K562 (cell line): ENCODE results near the gene PIK3R6. TPM values are rescaled to one million over a fixed set of nuclear protein-coding genes. Genes with fewer than 3 reads are reported as not detected.

Source experiments
- ATAC-seq: fragments of 200-7000 bp; cut with Tn5 transposase; 3 replicates; pipeline ENCODE4 v1.9.1; 2020; ENCODE audit warnings: moderate library complexity
- BruUV-seq: library from RNA; stranded (reverse); fragments of 400-500 nt; replicated peaks from 2 replicates; lab custom pipeline; 2021; lab: Mats Ljungman, UMichigan
- CTCF ChIA-PET: fragments of 300-600 bp; formaldehyde crosslinking; extraction: SDS; loops from one replicate; lab custom pipeline; 2021; ENCODE audit warnings: low intra/inter-chr PET ratio; lab: Yijun Ruan, JAX
- POLR2A ChIA-PET: fragments of 300-600, 350-650 bp; sonication (Branson Sonifier 250); formaldehyde crosslinking; extraction: SDS; loops from one replicate; lab custom pipeline; 2021; ENCODE audit warnings: antibody characterized with exemption, inconsistent platforms; lab: Yijun Ruan, JAX
- DNase-seq, 4 experiments: peaks; one replicate each; pipeline versions ENCODE4 v3.0.0 to v3.0.0-alpha.2; 2011 to 2018; ENCODE audit warnings: low spot score in 3 of 4, mixed read lengths in 3 of 4; ENCODE audit errors: extremely low read depth in 1 of 4
- FAIRE-seq: peaks from 2 replicates; lab custom pipeline; 2011; peaks lifted over from hg19 to GRCh38; lab: Jason Lieb, UNC
- H2AFZ ChIP-seq: 2 replicates; pipeline ENCODE4 v1.6.0; 2011; ENCODE audit warnings: low read depth, low read length, control low read depth, inconsistent platforms
- H3K27ac ChIP-seq: fragments of 200-600 bp; 3 replicates; pipeline ENCODE4 v1.8.0; 2011; ENCODE audit warnings: low read depth, mild to moderate bottlenecking, control low read depth, inconsistent platforms, low read length, moderate library complexity, mixed read lengths; ENCODE audit errors: extremely low read depth
- H3K27me3 ChIP-seq, 2 experiments: fragments of 300-600 bp in 1 of 2; 2 replicates in 1 of 2; 3 replicates in 1 of 2; pipeline versions ENCODE4 v1.6.0 to v1.8.0; 2011; ENCODE audit warnings: inconsistent platforms in 2 of 2, low read length in 2 of 2, mild to moderate bottlenecking in 1 of 2, mixed read lengths in 1 of 2, moderate library complexity in 1 of 2; ENCODE audit not compliant: control insufficient read depth in 2 of 2, insufficient read depth in 2 of 2
- H3K36me3 ChIP-seq: fragments of 300-600 bp; 3 replicates; pipeline ENCODE4 v1.8.0; 2011; ENCODE audit warnings: mild to moderate bottlenecking, low read length, inconsistent platforms; ENCODE audit not compliant: control insufficient read depth, insufficient read depth
- H3K4me1 ChIP-seq, 2 experiments: fragments of 200-600 bp in 1 of 2; replicated peaks in 1 of 2; 2 replicates in 1 of 2; 3 replicates in 1 of 2; pipeline versions ENCODE4 v1.5.1 to v1.8.0; 2011; ENCODE audit warnings: inconsistent platforms in 2 of 2, low read length in 2 of 2, mild to moderate bottlenecking in 1 of 2, mixed read lengths in 1 of 2, moderate library complexity in 1 of 2; ENCODE audit not compliant: control insufficient read depth in 2 of 2, insufficient read depth in 2 of 2
- H3K4me2 ChIP-seq: 2 replicates; pipeline ENCODE4 v1.6.1; 2011; ENCODE audit warnings: low read length, control low read depth, inconsistent platforms, mixed read lengths; ENCODE audit not compliant: insufficient read depth
- H3K4me3 ChIP-seq: fragments of 200-600 bp; sonication (generic), shearing (Covaris generic); 2 replicates; pipeline ENCODE4 v1.5.1; 2016; ENCODE audit warnings: control low read depth, inconsistent platforms
- H3K79me2 ChIP-seq: fragments of 200-600 bp; 3 replicates; pipeline ENCODE4 v1.8.0; 2011; ENCODE audit warnings: low read length, inconsistent platforms; ENCODE audit not compliant: control insufficient read depth, insufficient read depth
- H3K9ac ChIP-seq, 2 experiments: 2 replicates each; pipeline versions ENCODE4 v1.6.0 to v1.6.1; 2011; ENCODE audit warnings: low read depth in 2 of 2, low read length in 2 of 2, control low read depth in 1 of 2, inconsistent platforms in 1 of 2, mild to moderate bottlenecking in 1 of 2, mixed read lengths in 1 of 2; ENCODE audit not compliant: insufficient read depth in 1 of 2
- H3K9me1 ChIP-seq: one replicate; pipeline ENCODE4 v1.6.0; 2011; ENCODE audit warnings: inconsistent platforms, mild to moderate bottlenecking, low read length, moderate library complexity; ENCODE audit not compliant: control insufficient read depth, insufficient read depth
- H3K9me3 ChIP-seq: replicated peaks from 2 replicates; pipeline ENCODE4 v1.5.1; 2011; ENCODE audit warnings: low read depth, low read length, inconsistent platforms; ENCODE audit not compliant: control insufficient read depth, insufficient read depth
- H4K20me1 ChIP-seq: replicated peaks from 2 replicates; pipeline ENCODE4 v1.6.1; 2011; ENCODE audit warnings: low read length, inconsistent platforms, mixed read lengths; ENCODE audit not compliant: control insufficient read depth, insufficient read depth
- CBFA2T2 ChIP-seq: fragments of 450-650 bp; conservative IDR thresholded peaks from 2 replicates; pipeline ENCODE4 v1.6.1; 2017; ENCODE audit warnings: mild to moderate bottlenecking
- CBX5 ChIP-seq: IDR thresholded peaks from 2 replicates; pipeline ENCODE4 v1.6.1; 2014; ENCODE audit warnings: low read depth, borderline replicate concordance
- ELF1 ChIP-seq: fragments of 200-800 bp; sonication (Bioruptor generic); IDR thresholded peaks from 2 replicates; pipeline ENCODE4 v1.6.1; 2016; ENCODE audit warnings: missing genetic modification characterization, missing compliant biosample characterization
- KDM4B ChIP-seq, 2 experiments: fragments of 450-650 bp in 1 of 2; sonication (generic) in 1 of 2; IDR thresholded peaks; 2 replicates each; pipeline ENCODE4 v1.6.1; 2016 to 2017; ENCODE audit warnings: borderline replicate concordance in 2 of 2, antibody characterized with exemption in 1 of 2, low read depth in 1 of 2, mild to moderate bottlenecking in 1 of 2
- NFATC3 ChIP-seq: fragments of 450-650 bp; IDR thresholded peaks from 2 replicates; pipeline ENCODE4 v1.6.1; 2017; ENCODE audit warnings: mild to moderate bottlenecking
- PATZ1 ChIP-seq: fragments of 250-450 bp; sonication (Bioruptor Pico); IDR thresholded peaks from 2 replicates; pipeline ENCODE4 v1.5.0; 2020; ENCODE audit warnings: mild to moderate bottlenecking, borderline replicate concordance
- POLR2A ChIP-seq: fragments of 450-650 bp; conservative IDR thresholded peaks from 2 replicates; pipeline ENCODE4 v1.6.1; 2016
- SIN3A ChIP-seq, 2 experiments: fragments of 150-350 bp in 1 of 2; IDR thresholded peaks; 2 replicates each; pipeline ENCODE4 v1.6.1; 2011 to 2016; ENCODE audit warnings: borderline replicate concordance in 2 of 2, low read depth in 2 of 2, low read length in 2 of 2, mild to moderate bottlenecking in 2 of 2, moderate library complexity in 2 of 2; ENCODE audit not compliant: control insufficient read depth in 1 of 2
- SREBF1 ChIP-seq: fragments of 150-350 bp; IDR thresholded peaks from 2 replicates; pipeline ENCODE4 v1.6.1; 2014; ENCODE audit warnings: antibody characterized with exemption, low read depth, low read length, borderline replicate concordance
- TFAM ChIP-seq: fragments of 250-450 bp; sonication (Bioruptor Pico); conservative IDR thresholded peaks from 2 replicates; pipeline ENCODE4 v1.5.0; 2021; ENCODE audit warnings: mild to moderate bottlenecking, moderate library complexity
- USF2 ChIP-seq: sonication (generic); formaldehyde crosslinking; IDR thresholded peaks from 2 replicates; pipeline ENCODE4 v1.5.0; 2020; ENCODE audit warnings: missing genetic modification reagents
- ZNF12 ChIP-seq: sonication (generic); formaldehyde crosslinking; IDR thresholded peaks from 2 replicates; pipeline ENCODE4 v1.4.0; 2020; ENCODE audit warnings: mild to moderate bottlenecking, missing genetic modification reagents
- WGBS: fragments of 100-300 bp; shearing (Covaris generic); methylation state at CpG from one replicate; pipeline ENCODE4 v1.1.6; 2016; ENCODE audit warnings: low coverage, mixed read lengths; ENCODE audit not compliant: insufficient coverage; ENCODE audit errors: missing lambda C conversion rate; 5-methylcytosine and 5-hydroxymethylcytosine counted together
- in situ Hi-C: fragments of 300-500 bp; cut with MboI; formaldehyde crosslinking; loops from 4 replicates; pipeline ENCODE4 v1.15.0; 2018; ENCODE audit warnings: inconsistent platforms, mixed read lengths
- intact Hi-C: fragments of 100-400 bp; cut with micrococcal nuclease; formaldehyde crosslinking; loops from 2 replicates; pipeline ENCODE4 v1.14.2; 2022
- polyA plus RNA-seq, 8 experiments: library from polyadenylated mRNA; depleted of rRNA in 4 of 8; stranded (reverse) in 5 of 8; unstranded in 3 of 8; fragments of >200 nt; fragmentation: Nextera tagmentation in 2 of 8; fragmentation: Illumina TruSeq in 1 of 8; extraction: Ambion mirVana in 2 of 8; extraction: Trizol in 1 of 8; gene quantifications; 2 replicates each; pipeline versions ENCODE4 v1.2.1 to v1.2.3, GENCODE V29; 2011 to 2014; ENCODE audit warnings: inconsistent platforms in 1 of 8, missing spikeins in 1 of 8
- total RNA-seq, 7 experiments: library from RNA; depleted of rRNA in 6 of 7; stranded (reverse); fragments of >200 nt in 6 of 7; fragmentation: Illumina TruSeq in 2 of 7; extraction: Trizol in 2 of 7; gene quantifications; 2 replicates each; pipeline versions ENCODE4 v1.2.1 to v1.2.3, GENCODE V29; 2011 to 2021; ENCODE audit warnings: low replicate concordance in 1 of 7
- TF ChIP-seq, protein P1 (sequence below): IDR thresholded peaks from 3 replicates; pipeline ENCODE4 v1.6.1; 2011; ENCODE audit warnings: borderline replicate concordance, mild to moderate bottlenecking, moderate library complexity; ENCODE audit not compliant: insufficient read length; ENCODE audit errors: extremely low read depth
- TF ChIP-seq, protein P2 (sequence below): IDR thresholded peaks from 2 replicates; pipeline ENCODE4 v1.6.1; 2011; ENCODE audit warnings: borderline replicate concordance, low read depth, mild to moderate bottlenecking, moderate library complexity, low read length; ENCODE audit not compliant: insufficient read depth, poor library complexity, severe bottlenecking

The PIK3R6 gene
- total and polyA plus RNA-seq, 9 of the 15 experiments (the other 6 are each of a cell fraction or from before 2014, with no cell fraction given): 0.04 TPM; not detected in 8

- CTCF ChIA-PET: no interaction called here
- Histone ChIP-seq H3K9ac (no peak overlapping the region), H3K79me2 (no peaks in the 10 kb centered on the region), H2AFZ (no peak overlapping the region), H3K27me3 (peaks cover 0 to 21% of the 10 kb centered on the region in 2 experiments; a peak in 3 of 5 replicates), H3K4me2 (no peak overlapping the region), H3K36me3 (no peaks in the 10 kb centered on the region), H3K4me3 (no peak overlapping the region), H3K27ac (no peak overlapping the region), H3K9me3 (no peaks in the 10 kb centered on the region), H3K9me1 (no peaks in the 10 kb centered on the region), H4K20me1 (no peaks in the 10 kb centered on the region), H3K4me1 (peaks cover 0 to 7% of the 10 kb centered on the region in 2 experiments; a peak in 2 of 5 replicates)
- intact Hi-C loops: no loop called here
- ATAC-seq: no peak
- POLR2A ChIA-PET: no interaction called here
- DNase-seq: no peak
- in situ Hi-C loops: no loop called here
- BruUV-seq: no TSS peak
- no peak for FAIRE-seq
- 0% methylated on average over 5 of the region's 7 CpGs for WGBS
- no peak for TF ChIP-seq PATZ1
- TF ChIP-seq POLR2A: no peak
- TF ChIP-seq, protein P1, sequence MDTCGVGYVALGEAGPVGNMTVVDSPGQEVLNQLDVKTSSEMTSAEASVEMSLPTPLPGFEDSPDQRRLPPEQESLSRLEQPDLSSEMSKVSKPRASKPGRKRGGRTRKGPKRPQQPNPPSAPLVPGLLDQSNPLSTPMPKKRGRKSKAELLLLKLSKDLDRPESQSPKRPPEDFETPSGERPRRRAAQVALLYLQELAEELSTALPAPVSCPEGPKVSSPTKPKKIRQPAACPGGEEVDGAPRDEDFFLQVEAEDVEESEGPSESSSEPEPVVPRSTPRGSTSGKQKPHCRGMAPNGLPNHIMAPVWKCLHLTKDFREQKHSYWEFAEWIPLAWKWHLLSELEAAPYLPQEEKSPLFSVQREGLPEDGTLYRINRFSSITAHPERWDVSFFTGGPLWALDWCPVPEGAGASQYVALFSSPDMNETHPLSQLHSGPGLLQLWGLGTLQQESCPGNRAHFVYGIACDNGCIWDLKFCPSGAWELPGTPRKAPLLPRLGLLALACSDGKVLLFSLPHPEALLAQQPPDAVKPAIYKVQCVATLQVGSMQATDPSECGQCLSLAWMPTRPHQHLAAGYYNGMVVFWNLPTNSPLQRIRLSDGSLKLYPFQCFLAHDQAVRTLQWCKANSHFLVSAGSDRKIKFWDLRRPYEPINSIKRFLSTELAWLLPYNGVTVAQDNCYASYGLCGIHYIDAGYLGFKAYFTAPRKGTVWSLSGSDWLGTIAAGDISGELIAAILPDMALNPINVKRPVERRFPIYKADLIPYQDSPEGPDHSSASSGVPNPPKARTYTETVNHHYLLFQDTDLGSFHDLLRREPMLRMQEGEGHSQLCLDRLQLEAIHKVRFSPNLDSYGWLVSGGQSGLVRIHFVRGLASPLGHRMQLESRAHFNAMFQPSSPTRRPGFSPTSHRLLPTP: no peak
- no peak for TF ChIP-seq ZNF12 (CRISPR knock-in tag)
- TF ChIP-seq USF2 (CRISPR knock-in tag): no peak
- TF ChIP-seq SIN3A (IDR thresholded peaks at IDR 0.05; ENCODE audit: borderline replicate concordance in 2 of 2, control insufficient read depth in 1 of 2, low read depth in 2 of 2, low read length in 2 of 2): no peak
- TF ChIP-seq NFATC3: no peak
- TF ChIP-seq CBFA2T2: no peak
- TF ChIP-seq SREBF1: no peak
- TF ChIP-seq, protein P2, sequence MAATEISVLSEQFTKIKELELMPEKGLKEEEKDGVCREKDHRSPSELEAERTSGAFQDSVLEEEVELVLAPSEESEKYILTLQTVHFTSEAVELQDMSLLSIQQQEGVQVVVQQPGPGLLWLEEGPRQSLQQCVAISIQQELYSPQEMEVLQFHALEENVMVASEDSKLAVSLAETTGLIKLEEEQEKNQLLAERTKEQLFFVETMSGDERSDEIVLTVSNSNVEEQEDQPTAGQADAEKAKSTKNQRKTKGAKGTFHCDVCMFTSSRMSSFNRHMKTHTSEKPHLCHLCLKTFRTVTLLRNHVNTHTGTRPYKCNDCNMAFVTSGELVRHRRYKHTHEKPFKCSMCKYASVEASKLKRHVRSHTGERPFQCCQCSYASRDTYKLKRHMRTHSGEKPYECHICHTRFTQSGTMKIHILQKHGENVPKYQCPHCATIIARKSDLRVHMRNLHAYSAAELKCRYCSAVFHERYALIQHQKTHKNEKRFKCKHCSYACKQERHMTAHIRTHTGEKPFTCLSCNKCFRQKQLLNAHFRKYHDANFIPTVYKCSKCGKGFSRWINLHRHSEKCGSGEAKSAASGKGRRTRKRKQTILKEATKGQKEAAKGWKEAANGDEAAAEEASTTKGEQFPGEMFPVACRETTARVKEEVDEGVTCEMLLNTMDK: no peak
- no peak for TF ChIP-seq KDM4B (IDR thresholded peaks at IDR 0.05; ENCODE audit: borderline replicate concordance in 2 of 2, low read depth in 1 of 2)
- TF ChIP-seq ELF1 (tag): no peak
- no peak for TF ChIP-seq TFAM
- TF ChIP-seq CBX5: no peak
Observed at GRCh38 chr17:8831234-8831849, 36.1 kb downstream of the PIK3R6 start.
